PC-3 (cell line): Measurements from ENCODE around the gene TMEM161A. TPM values are rescaled to one million over a fixed set of nuclear protein-coding genes. Genes with fewer than 3 reads are reported as not detected.

Source experiments
- ATAC-seq: fragments of 200-7000 bp; cut with Tn5 transposase; 2 replicates; pipeline ENCODE4 v1.9.1; 2020; ENCODE audit warnings: mild to moderate bottlenecking, moderate library complexity
- BruUV-seq: library from RNA; stranded (reverse); fragments of 400-500 nt; replicated peaks from 2 replicates; lab custom pipeline; 2021; lab: Mats Ljungman, UMichigan
- CTCF ChIA-PET: fragments of 300-600 bp; sonication (Branson Sonifier 250); formaldehyde crosslinking; loops from one replicate; lab custom pipeline; 2022; ENCODE audit warnings: antibody characterized with exemption; lab: Charles Lee
- POLR2A ChIA-PET: fragments of 300-600 bp; sonication (Branson Sonifier 250); formaldehyde crosslinking; loops from one replicate; lab custom pipeline; 2022; ENCODE audit warnings: antibody characterized with exemption; ENCODE audit not compliant: unreplicated experiment; lab: Charles Lee
- DNase-seq: peaks from one replicate; pipeline ENCODE4 v3.0.0-alpha.2; 2015
- H2AFZ ChIP-seq: fragments of 300-600 bp; sonication (generic); 2 replicates; pipeline ENCODE4 v1.6.0; 2016; ENCODE audit warnings: antibody characterized with exemption, low read length
- H3F3A ChIP-seq: fragments of 300-600 bp; sonication (generic); one replicate; pipeline ENCODE4 v1.6.0; 2017; ENCODE audit warnings: antibody characterized with exemption, low read length, control low read depth, mild to moderate bottlenecking; ENCODE audit not compliant: unreplicated experiment
- H3K27ac ChIP-seq: fragments of 300-600 bp; sonication (generic); 2 replicates; pipeline ENCODE4 v1.5.1; 2016; ENCODE audit warnings: mild to moderate bottlenecking, low read length
- H3K27me3 ChIP-seq: fragments of 300-600 bp; sonication (generic); 2 replicates; pipeline ENCODE4 v1.6.1; 2016; ENCODE audit warnings: low read length, mixed read lengths
- H3K36me3 ChIP-seq: fragments of 300-600 bp; sonication (generic); 2 replicates; pipeline ENCODE4 v1.6.1; 2016; ENCODE audit warnings: low read depth, mixed run types, low read length, mixed read lengths
- H3K4me1 ChIP-seq: fragments of 300-600 bp; sonication (generic); 2 replicates; pipeline ENCODE4 v1.5.1; 2016; ENCODE audit warnings: low read length; ENCODE audit not compliant: insufficient read depth
- H3K4me2 ChIP-seq: fragments of 300-600 bp; sonication (generic); 2 replicates; pipeline ENCODE4 v1.6.0; 2016; ENCODE audit warnings: low read length
- H3K4me3 ChIP-seq: fragments of 300-600 bp; sonication (generic); 2 replicates; pipeline ENCODE4 v1.5.1; 2016; ENCODE audit warnings: mild to moderate bottlenecking, low read length, mixed read lengths
- H3K79me2 ChIP-seq: fragments of 300-600 bp; sonication (generic); 2 replicates; pipeline ENCODE4 v1.6.1; 2017; ENCODE audit warnings: low read length, mixed read lengths
- H3K9ac ChIP-seq: fragments of 300-600 bp; sonication (generic); 2 replicates; pipeline ENCODE4 v1.6.0; 2016; ENCODE audit warnings: mild to moderate bottlenecking, low read length
- H3K9me2 ChIP-seq: fragments of 300-600 bp; sonication (generic); replicated peaks from 2 replicates; pipeline ENCODE4 v1.6.1; 2016; ENCODE audit warnings: mixed run types, low read length, mixed read lengths
- H3K9me3 ChIP-seq: fragments of 300-600 bp; sonication (generic); 2 replicates; pipeline ENCODE4 v1.6.1; 2016; ENCODE audit warnings: low read length, mixed read lengths
- H4K20me1 ChIP-seq: fragments of 300-600 bp; sonication (generic); 2 replicates; pipeline ENCODE4 v1.6.1; 2016; ENCODE audit warnings: low read length, mixed read lengths
- EZH2 ChIP-seq: fragments of 300-600 bp; sonication (generic); IDR thresholded peaks from one replicate; pipeline ENCODE4 v1.6.1; 2017; ENCODE audit warnings: antibody characterized with exemption, mild to moderate bottlenecking, low read length; ENCODE audit not compliant: unreplicated experiment
- EZH2phosphoT487 ChIP-seq: fragments of 300-600 bp; sonication (generic); IDR thresholded peaks from 2 replicates; pipeline ENCODE4 v1.6.1; 2018; ENCODE audit warnings: mild to moderate bottlenecking, antibody characterized with exemption, low read length, borderline replicate concordance
- intact Hi-C: fragments of 100-400 bp; cut with micrococcal nuclease; formaldehyde crosslinking; loops from 2 replicates; pipeline ENCODE4 v1.9.0; 2023
- total RNA-seq: library from RNA; depleted of rRNA; stranded (reverse); fragments of >200 nt; gene quantifications from 2 replicates; pipeline ENCODE4 v1.2.3, GENCODE V29; 2014
- TF ChIP-seq, protein P1 (sequence below): fragments of 300-600 bp; sonication (generic); conservative IDR thresholded peaks from 2 replicates; pipeline ENCODE4 v1.5.1; 2017; ENCODE audit warnings: antibody characterized with exemption, low read depth, mild to moderate bottlenecking, low read length

The TMEM161A gene
- total RNA-seq, 1 experiment from 2014 or later = 49.9 TPM

DNA sequence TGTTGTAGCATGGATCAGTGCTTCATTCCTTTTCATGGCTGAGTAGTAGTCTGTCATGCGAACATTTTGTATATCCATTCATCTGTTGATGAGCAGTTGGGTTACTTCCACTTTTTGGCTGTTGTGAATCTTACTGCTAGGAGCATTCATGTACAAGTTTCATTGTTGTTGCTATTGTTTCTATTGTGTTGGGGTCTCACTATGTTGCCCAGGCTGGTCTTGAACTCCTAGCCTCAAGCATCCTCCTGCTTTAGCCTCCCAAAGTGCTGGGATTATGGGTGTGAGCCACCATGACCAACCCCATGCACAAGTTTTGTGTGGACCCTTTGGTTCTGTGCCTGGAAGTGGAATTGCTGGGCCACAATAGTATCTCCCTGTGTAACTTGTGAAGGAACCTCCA lies 58.7 kb downstream of the TMEM161A start:
- POLR2A ChIA-PET = no interaction called here
- Histone ChIP-seq H3K9me3 (no peaks in the 10 kb centered on the region), H3K79me2 (no peaks in the 10 kb centered on the region), H3K4me3 (no peak overlapping the region), H4K20me1 (no peaks in the 10 kb centered on the region), H3K4me1 (no peaks in the 10 kb centered on the region), H3K9me2 (no peaks in the 10 kb centered on the region), H2AFZ (no peak overlapping the region), H3K27ac (no peak overlapping the region), H3K4me2 (no peak overlapping the region), H3K9ac (no peak overlapping the region), H3K27me3 (no peaks in the 10 kb centered on the region), H3F3A (no peaks in the 10 kb centered on the region), H3K36me3 (no peaks in the 10 kb centered on the region)
- intact Hi-C loops = no loop called here
- CTCF ChIA-PET = no interaction called here
- BruUV-seq = no TSS peak
- no peak for TF ChIP-seq EZH2
- TF ChIP-seq, protein P1, sequence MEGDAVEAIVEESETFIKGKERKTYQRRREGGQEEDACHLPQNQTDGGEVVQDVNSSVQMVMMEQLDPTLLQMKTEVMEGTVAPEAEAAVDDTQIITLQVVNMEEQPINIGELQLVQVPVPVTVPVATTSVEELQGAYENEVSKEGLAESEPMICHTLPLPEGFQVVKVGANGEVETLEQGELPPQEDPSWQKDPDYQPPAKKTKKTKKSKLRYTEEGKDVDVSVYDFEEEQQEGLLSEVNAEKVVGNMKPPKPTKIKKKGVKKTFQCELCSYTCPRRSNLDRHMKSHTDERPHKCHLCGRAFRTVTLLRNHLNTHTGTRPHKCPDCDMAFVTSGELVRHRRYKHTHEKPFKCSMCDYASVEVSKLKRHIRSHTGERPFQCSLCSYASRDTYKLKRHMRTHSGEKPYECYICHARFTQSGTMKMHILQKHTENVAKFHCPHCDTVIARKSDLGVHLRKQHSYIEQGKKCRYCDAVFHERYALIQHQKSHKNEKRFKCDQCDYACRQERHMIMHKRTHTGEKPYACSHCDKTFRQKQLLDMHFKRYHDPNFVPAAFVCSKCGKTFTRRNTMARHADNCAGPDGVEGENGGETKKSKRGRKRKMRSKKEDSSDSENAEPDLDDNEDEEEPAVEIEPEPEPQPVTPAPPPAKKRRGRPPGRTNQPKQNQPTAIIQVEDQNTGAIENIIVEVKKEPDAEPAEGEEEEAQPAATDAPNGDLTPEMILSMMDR = no peak
- no peak for TF ChIP-seq EZH2phosphoT487
- no peak for DNase-seq
- no peak for ATAC-seq

DNA sequence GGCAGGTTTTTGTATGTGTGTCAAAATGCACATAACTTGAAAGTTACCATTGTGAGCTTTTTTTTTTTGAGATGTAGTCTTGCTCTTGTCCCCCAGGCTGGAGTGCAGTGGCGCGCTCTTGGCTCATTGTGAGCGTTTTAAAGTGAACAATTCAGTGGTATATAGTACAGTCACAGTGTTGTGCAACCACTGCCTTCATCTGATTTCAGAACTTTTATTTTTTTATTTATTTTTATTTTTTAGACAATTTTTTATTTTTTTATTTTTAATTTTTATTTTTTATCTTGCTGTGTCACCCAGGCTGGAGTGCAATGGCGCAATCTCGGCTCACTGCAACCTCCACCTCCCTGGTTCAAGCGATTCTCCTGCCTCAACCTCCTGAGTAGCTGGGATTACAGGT lies 59.5 kb downstream of the TMEM161A start:
- Histone ChIP-seq H3F3A (no peaks in the 10 kb centered on the region), H3K27me3 (no peaks in the 10 kb centered on the region), H3K4me2 (no peak overlapping the region), H4K20me1 (no peaks in the 10 kb centered on the region), H3K79me2 (no peaks in the 10 kb centered on the region), H3K27ac (no peak overlapping the region), H3K9ac (no peak overlapping the region), H3K36me3 (no peaks in the 10 kb centered on the region), H2AFZ (no peak overlapping the region), H3K9me2 (no peaks in the 10 kb centered on the region), H3K4me1 (no peaks in the 10 kb centered on the region), H3K9me3 (no peaks in the 10 kb centered on the region), H3K4me3 (no peak overlapping the region)
- TF ChIP-seq EZH2phosphoT487 (no peak), EZH2 (no peak)
- TF ChIP-seq, protein P1 = no peak
- DNase-seq = no peak
- ATAC-seq = no peak
- BruUV-seq = no TSS peak
- intact Hi-C loops = no loop called here
- CTCF ChIA-PET = no interaction called here
- POLR2A ChIA-PET = no interaction called here

DNA sequence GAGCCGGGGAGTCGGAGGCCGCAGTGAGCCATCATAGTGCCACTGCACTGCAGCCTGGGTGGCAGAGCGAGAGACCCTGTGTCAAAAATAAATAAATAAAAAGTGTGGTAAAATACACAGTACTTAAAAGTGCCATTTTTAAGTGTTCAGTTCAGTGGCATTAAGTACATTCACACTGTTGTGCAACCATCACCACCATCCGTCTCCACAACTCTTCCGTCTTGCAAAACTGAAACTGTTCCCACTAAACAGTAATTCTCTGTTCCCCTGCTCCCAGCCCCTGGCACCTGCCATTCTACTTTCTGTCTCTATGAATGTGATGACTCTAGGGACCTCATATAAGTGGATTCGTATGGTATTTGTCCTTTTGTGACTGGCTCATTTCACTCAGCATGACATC lies 61.2 kb downstream of the TMEM161A start:
- Histone ChIP-seq H3K4me3 (no peak overlapping the region), H4K20me1 (no peaks in the 10 kb centered on the region), H3F3A (no peaks in the 10 kb centered on the region), H3K27me3 (no peaks in the 10 kb centered on the region), H3K27ac (no peak overlapping the region), H2AFZ (no peak overlapping the region), H3K9me3 (no peaks in the 10 kb centered on the region), H3K9me2 (no peaks in the 10 kb centered on the region), H3K9ac (no peak overlapping the region), H3K4me2 (no peak overlapping the region), H3K36me3 (no peaks in the 10 kb centered on the region), H3K4me1 (no peaks in the 10 kb centered on the region), H3K79me2 (no peaks in the 10 kb centered on the region)
- intact Hi-C loops = no loop called here
- BruUV-seq = no TSS peak
- TF ChIP-seq EZH2 = no peak
- TF ChIP-seq, protein P1 = no peak
- CTCF ChIA-PET = no interaction called here
- no peak for DNase-seq
- POLR2A ChIA-PET = no interaction called here
- no peak for ATAC-seq
